PC-9 (cell line): Measurements from ENCODE around the gene ARL3.

ENCODE experiments used
- EZH2 ChIP-seq: fragments of 200-600 bp; sonication (generic); IDR thresholded peaks from 2 replicates; pipeline ENCODE4 v1.8.0; 2017; ENCODE audit warnings: antibody characterized with exemption, low read depth
- TF ChIP-seq, protein P1 (sequence below): fragments of 200-600 bp; sonication (generic); conservative IDR thresholded peaks from 2 replicates; pipeline ENCODE4 v1.6.1; 2017; ENCODE audit warnings: mixed run types, antibody characterized with exemption, mild to moderate bottlenecking, moderate library complexity

DNA sequence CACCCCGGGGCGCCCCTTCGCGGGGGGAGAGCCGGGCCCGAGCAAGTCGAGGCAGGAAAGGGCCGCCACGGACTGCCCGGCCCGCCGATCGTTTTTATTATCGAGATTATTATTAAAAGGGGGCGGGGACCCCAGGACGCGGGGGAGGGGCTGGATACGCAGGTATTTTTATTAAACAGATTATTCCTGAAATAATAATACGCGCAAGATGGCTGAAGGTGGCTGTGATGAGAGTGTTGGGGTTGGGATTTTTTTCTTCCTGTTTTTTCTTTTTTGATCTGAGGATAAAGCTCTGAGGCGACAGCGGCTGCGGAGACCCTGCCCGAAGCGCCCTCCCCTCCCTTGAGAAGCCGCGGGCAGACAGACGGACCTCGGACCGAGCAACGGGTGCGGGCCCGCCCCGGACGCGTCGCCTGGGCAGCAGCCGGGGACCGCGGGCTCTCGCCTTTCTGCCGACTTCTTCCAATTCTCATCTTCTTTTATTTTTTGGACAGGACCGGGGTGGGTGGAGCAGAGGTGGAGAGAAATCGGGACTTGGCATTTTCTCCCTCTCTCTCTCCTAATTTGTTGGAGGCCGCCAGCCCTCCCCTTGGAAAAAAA lies 71.4 kb downstream of the ARL3 start:
- TF ChIP-seq EZH2 = no peak
- TF ChIP-seq, protein P1, sequence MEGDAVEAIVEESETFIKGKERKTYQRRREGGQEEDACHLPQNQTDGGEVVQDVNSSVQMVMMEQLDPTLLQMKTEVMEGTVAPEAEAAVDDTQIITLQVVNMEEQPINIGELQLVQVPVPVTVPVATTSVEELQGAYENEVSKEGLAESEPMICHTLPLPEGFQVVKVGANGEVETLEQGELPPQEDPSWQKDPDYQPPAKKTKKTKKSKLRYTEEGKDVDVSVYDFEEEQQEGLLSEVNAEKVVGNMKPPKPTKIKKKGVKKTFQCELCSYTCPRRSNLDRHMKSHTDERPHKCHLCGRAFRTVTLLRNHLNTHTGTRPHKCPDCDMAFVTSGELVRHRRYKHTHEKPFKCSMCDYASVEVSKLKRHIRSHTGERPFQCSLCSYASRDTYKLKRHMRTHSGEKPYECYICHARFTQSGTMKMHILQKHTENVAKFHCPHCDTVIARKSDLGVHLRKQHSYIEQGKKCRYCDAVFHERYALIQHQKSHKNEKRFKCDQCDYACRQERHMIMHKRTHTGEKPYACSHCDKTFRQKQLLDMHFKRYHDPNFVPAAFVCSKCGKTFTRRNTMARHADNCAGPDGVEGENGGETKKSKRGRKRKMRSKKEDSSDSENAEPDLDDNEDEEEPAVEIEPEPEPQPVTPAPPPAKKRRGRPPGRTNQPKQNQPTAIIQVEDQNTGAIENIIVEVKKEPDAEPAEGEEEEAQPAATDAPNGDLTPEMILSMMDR = no peak
